Duodenal mucosa (tissue), 2 donors: ENCODE data around the gene RCOR2.

Source experiments
- H3K27ac ChIP-seq: one replicate; pipeline ENCODE4 v1.7.0; 2013; ENCODE audit warnings: low read depth, low read length
- H3K27me3 ChIP-seq, 2 donors: one replicate each; pipeline ENCODE4 v1.7.0; 2013; ENCODE audit warnings: low read length in 2 of 2, control low read depth in 1 of 2; ENCODE audit not compliant: insufficient read depth in 2 of 2, control insufficient read depth in 1 of 2
- H3K36me3 ChIP-seq, 2 donors: one replicate each; pipeline ENCODE4 v1.7.0; 2013; ENCODE audit warnings: low read length in 2 of 2, control low read depth in 1 of 2; ENCODE audit not compliant: insufficient read depth in 2 of 2, control insufficient read depth in 1 of 2
- H3K4me1 ChIP-seq, 2 donors: one replicate each; pipeline ENCODE4 v1.7.0; 2013; ENCODE audit warnings: low read length in 2 of 2, control low read depth in 1 of 2; ENCODE audit not compliant: insufficient read depth in 2 of 2, control insufficient read depth in 1 of 2
- H3K4me3 ChIP-seq, 2 donors: one replicate each; pipeline ENCODE4 v1.7.0; 2013; ENCODE audit warnings: low read length in 2 of 2, low read depth in 1 of 2
- H3K9ac ChIP-seq, 2 donors: one replicate each; pipeline ENCODE4 v1.7.0; 2013; ENCODE audit warnings: low read length in 2 of 2, low read depth in 1 of 2
- H3K9me3 ChIP-seq, 2 donors: one replicate each; pipeline ENCODE4 v1.7.0; 2013; ENCODE audit warnings: low read length in 2 of 2, control low read depth in 1 of 2; ENCODE audit not compliant: control insufficient read depth in 1 of 2

RCOR2 gene

GRCh38 chr11:63879598-63880402 is 37.2 kb downstream of the RCOR2 start:
- no peaks in the 10 kb centered on the region for H3K27me3 ChIP-seq
- no peak overlapping the region for H3K27ac ChIP-seq
- H3K9me3 ChIP-seq, result no peaks in the 10 kb centered on the region
- H3K4me3 ChIP-seq, result no peak overlapping the region
- peaks cover 11 to 13% of the 10 kb centered on the region in 2 donors for H3K36me3 ChIP-seq
- H3K9ac ChIP-seq, result no peak overlapping the region
- peaks cover 35 to 43% of the 10 kb centered on the region in 2 donors for H3K4me1 ChIP-seq

GRCh38 chr11:63877658-63878241 is 39.2 kb downstream of the RCOR2 start:
- no peak overlapping the region for H3K27ac ChIP-seq
- H3K27me3 ChIP-seq, result no peaks in the 10 kb centered on the region
- peaks cover 34 to 35% of the 10 kb centered on the region in 2 donors for H3K4me1 ChIP-seq
- H3K36me3 ChIP-seq, result peaks cover 11 to 12% of the 10 kb centered on the region in 2 donors
- H3K4me3 ChIP-seq, result no peak overlapping the region
- H3K9me3 ChIP-seq, result no peaks in the 10 kb centered on the region
- H3K9ac ChIP-seq, result no peak overlapping the region

GRCh38 chr11:63876616-63877015 is 40.3 kb downstream of the RCOR2 start:
- H3K9me3 ChIP-seq, result no peaks in the 10 kb centered on the region
- H3K9ac ChIP-seq, result no peak overlapping the region
- no peak overlapping the region for H3K4me3 ChIP-seq
- no peaks in the 10 kb centered on the region for H3K27me3 ChIP-seq
- no peak overlapping the region for H3K27ac ChIP-seq
- peaks cover 44% of the 10 kb centered on the region in 2 donors for H3K4me1 ChIP-seq
- H3K36me3 ChIP-seq, result peaks cover 11 to 12% of the 10 kb centered on the region in 2 donors

- no peak overlapping the region for H3K9ac ChIP-seq
- peaks cover 49 to 52% of the 10 kb centered on the region in 2 donors for H3K4me1 ChIP-seq
- H3K27me3 ChIP-seq, result no peaks in the 10 kb centered on the region
- peaks cover 11 to 12% of the 10 kb centered on the region in 2 donors for H3K36me3 ChIP-seq
- no peak overlapping the region for H3K27ac ChIP-seq
- no peaks in the 10 kb centered on the region for H3K9me3 ChIP-seq
- no peak overlapping the region for H3K4me3 ChIP-seq
Measured at GRCh38 chr11:63875506-63876065, 41.4 kb downstream of the RCOR2 start.

- Histone ChIP-seq H3K27ac (no peak overlapping the region), H3K36me3 (peaks cover 10 to 12% of the 10 kb centered on the region in 2 donors), H3K9ac (no peak overlapping the region), H3K9me3 (no peaks in the 10 kb centered on the region), H3K4me1 (peaks cover 49 to 53% of the 10 kb centered on the region in 2 donors), H3K27me3 (no peaks in the 10 kb centered on the region), H3K4me3 (no peak overlapping the region)
Measured at GRCh38 chr11:63874511-63874910, 42.5 kb downstream of the RCOR2 start.

- Histone ChIP-seq H3K4me1 (peaks cover 49 to 61% of the 10 kb centered on the region in 2 donors), H3K9me3 (no peaks in the 10 kb centered on the region), H3K9ac (peak overlapping the region in 1 of 2 donors; percentile 7), H3K27me3 (no peaks in the 10 kb centered on the region), H3K4me3 (no peak overlapping the region), H3K27ac (no peak overlapping the region), H3K36me3 (peaks cover 6 to 12% of the 10 kb centered on the region in 2 donors)
Measured at GRCh38 chr11:63873311-63873710, 43.7 kb downstream of the RCOR2 start.

GRCh38 chr11:63872800-63873197 is 44.2 kb downstream of the RCOR2 start:
- no peaks in the 10 kb centered on the region for H3K9me3 ChIP-seq
- H3K9ac ChIP-seq, result peak overlapping the region in 1 of 2 donors; percentile 7
- H3K4me3 ChIP-seq, result peak overlapping the region in 1 of 2 donors; percentile 23
- H3K27me3 ChIP-seq, result no peaks in the 10 kb centered on the region
- peaks cover 51 to 61% of the 10 kb centered on the region in 2 donors for H3K4me1 ChIP-seq
- peak overlapping the region; percentile 6 for H3K27ac ChIP-seq
- H3K36me3 ChIP-seq, result peaks cover 6 to 12% of the 10 kb centered on the region in 2 donors

GRCh38 chr11:63871962-63872799 is 44.8 kb downstream of the RCOR2 start:
- Histone ChIP-seq H3K27me3 (no peaks in the 10 kb centered on the region), H3K9me3 (no peaks in the 10 kb centered on the region), H3K36me3 (peaks cover 6 to 13% of the 10 kb centered on the region in 2 donors), H3K27ac (peak overlapping the region; percentile 6), H3K4me1 (peaks cover 55 to 64% of the 10 kb centered on the region in 2 donors), H3K4me3 (peak overlapping the region; percentile 23 to 40), H3K9ac (peak overlapping the region in 1 of 2 donors; percentile 34)

- peaks cover 70 to 80% of the 10 kb centered on the region in 2 donors for H3K4me1 ChIP-seq
- H3K9me3 ChIP-seq, result no peaks in the 10 kb centered on the region
- H3K36me3 ChIP-seq, result peaks cover 1 to 8% of the 10 kb centered on the region in 2 donors
- H3K9ac ChIP-seq, result peak overlapping the region; percentile 3 to 27
- peak overlapping the region in 1 of 2 donors; percentile 37 for H3K4me3 ChIP-seq
- no peaks in the 10 kb centered on the region for H3K27me3 ChIP-seq
- H3K27ac ChIP-seq, result no peak overlapping the region
Measured at GRCh38 chr11:63870351-63871140, 46.4 kb downstream of the RCOR2 start.
